ENCODE results near the gene TDP1.

Gene TDP1

GRCh38 chr14:89963288-89963978, 7.7 kb downstream of the TDP1 start:
- H3K4me3 ChIP-seq (ENCODE audit: severe bottlenecking), result no peak overlapping the region
- no peaks in the 10 kb centered on the region for H3K27me3 ChIP-seq (ENCODE audit: insufficient read depth, poor library complexity, severe bottlenecking)
- peaks cover 77% of the 10 kb centered on the region for H3K36me3 ChIP-seq (ENCODE audit: low read depth)
- H3K27ac ChIP-seq (ENCODE audit: poor library complexity, severe bottlenecking), result no peak overlapping the region
- no peaks in the 10 kb centered on the region for H3K9me3 ChIP-seq (ENCODE audit: severe bottlenecking)
- ATAC-seq (ENCODE audit: low read depth) (no peak), DNase-seq (ENCODE audit: low spot score) (no peak)
- TF ChIP-seq CTCF (IDR thresholded peaks at IDR 0.05; ENCODE audit: poor library complexity, severe bottlenecking), result no peak
- H3K4me1 ChIP-seq (ENCODE audit: insufficient read depth, poor library complexity, severe bottlenecking), result no peaks in the 10 kb centered on the region

GRCh38 chr14:89965839-89966238, 10.1 kb downstream of the TDP1 start:
- Histone ChIP-seq H3K36me3 (ENCODE audit: low read depth) (peaks cover 84% of the 10 kb centered on the region), H3K4me3 (ENCODE audit: severe bottlenecking) (no peak overlapping the region), H3K4me1 (ENCODE audit: insufficient read depth, poor library complexity, severe bottlenecking) (no peaks in the 10 kb centered on the region), H3K9me3 (ENCODE audit: severe bottlenecking) (no peaks in the 10 kb centered on the region), H3K27ac (ENCODE audit: poor library complexity, severe bottlenecking) (no peak overlapping the region), H3K27me3 (ENCODE audit: insufficient read depth, poor library complexity, severe bottlenecking) (no peaks in the 10 kb centered on the region)
- DNase-seq (ENCODE audit: low spot score), result no peak
- no peak for ATAC-seq (ENCODE audit: low read depth)
- no peak for TF ChIP-seq CTCF (IDR thresholded peaks at IDR 0.05; ENCODE audit: poor library complexity, severe bottlenecking)

GRCh38 chr14:89973234-89973823, 17.6 kb downstream of the TDP1 start:
- no peaks in the 10 kb centered on the region for H3K4me1 ChIP-seq (ENCODE audit: insufficient read depth, poor library complexity, severe bottlenecking)
- H3K36me3 ChIP-seq (ENCODE audit: low read depth), result peaks cover 87% of the 10 kb centered on the region
- peak; percentile 94 for TF ChIP-seq CTCF (IDR thresholded peaks at IDR 0.05; ENCODE audit: poor library complexity, severe bottlenecking)
- H3K4me3 ChIP-seq (ENCODE audit: severe bottlenecking), result no peak overlapping the region
- H3K9me3 ChIP-seq (ENCODE audit: severe bottlenecking), result no peaks in the 10 kb centered on the region
- H3K27ac ChIP-seq (ENCODE audit: poor library complexity, severe bottlenecking), result no peak overlapping the region
- no peaks in the 10 kb centered on the region for H3K27me3 ChIP-seq (ENCODE audit: insufficient read depth, poor library complexity, severe bottlenecking)
- ATAC-seq (ENCODE audit: low read depth), result peak; percentile 94
- no peak for DNase-seq (ENCODE audit: low spot score)

GRCh38 chr14:89977668-89978067, 21.9 kb downstream of the TDP1 start:
- DNase-seq (ENCODE audit: low spot score) (no peak), ATAC-seq (ENCODE audit: low read depth) (no peak)
- H3K27me3 ChIP-seq (ENCODE audit: insufficient read depth, poor library complexity, severe bottlenecking), result no peaks in the 10 kb centered on the region
- H3K9me3 ChIP-seq (ENCODE audit: severe bottlenecking), result no peaks in the 10 kb centered on the region
- H3K4me3 ChIP-seq (ENCODE audit: severe bottlenecking), result no peak overlapping the region
- peaks cover 94% of the 10 kb centered on the region for H3K36me3 ChIP-seq (ENCODE audit: low read depth)
- TF ChIP-seq CTCF (IDR thresholded peaks at IDR 0.05; ENCODE audit: poor library complexity, severe bottlenecking), result no peak
- H3K27ac ChIP-seq (ENCODE audit: poor library complexity, severe bottlenecking), result no peak overlapping the region
- H3K4me1 ChIP-seq (ENCODE audit: insufficient read depth, poor library complexity, severe bottlenecking), result no peaks in the 10 kb centered on the region

- no peak overlapping the region for H3K27ac ChIP-seq (ENCODE audit: poor library complexity, severe bottlenecking)
- no peak for TF ChIP-seq CTCF (IDR thresholded peaks at IDR 0.05; ENCODE audit: poor library complexity, severe bottlenecking)
- no peaks in the 10 kb centered on the region for H3K4me1 ChIP-seq (ENCODE audit: insufficient read depth, poor library complexity, severe bottlenecking)
- no peaks in the 10 kb centered on the region for H3K27me3 ChIP-seq (ENCODE audit: insufficient read depth, poor library complexity, severe bottlenecking)
- no peak for DNase-seq (ENCODE audit: low spot score)
- H3K36me3 ChIP-seq (ENCODE audit: low read depth), result peaks cover 91% of the 10 kb centered on the region
- no peaks in the 10 kb centered on the region for H3K9me3 ChIP-seq (ENCODE audit: severe bottlenecking)
- ATAC-seq (ENCODE audit: low read depth), result no peak
- no peak overlapping the region for H3K4me3 ChIP-seq (ENCODE audit: severe bottlenecking)
Measured at GRCh38 chr14:89978656-89979055, 22.9 kb downstream of the TDP1 start.
